Suprapubic skin (tissue), 4 donors: ENCODE data around the gene COQ10A. TPM values are rescaled to one million over a fixed set of nuclear protein-coding genes. Genes with fewer than 3 reads are reported as not detected.
"Not testable (repeated sequence)": the region's sequence is repeated elsewhere in the genome, so short reads cannot be mapped to it uniquely, and the experiment has no call there.

Experiments
- DNase-seq, 2 donors: peaks; one replicate each; pipeline ENCODE4 v3.0.0-alpha.2; 2019; ENCODE audit warnings: low spot score in 2 of 2
- H3K27ac ChIP-seq: fragments of 200-600 bp; sonication (generic); one replicate; pipeline ENCODE4 v1.5.1; 2019
- H3K27me3 ChIP-seq: fragments of 200-600 bp; sonication (generic); one replicate; pipeline ENCODE4 v1.5.1; 2019
- H3K36me3 ChIP-seq: fragments of 200-600 bp; sonication (generic); one replicate; pipeline ENCODE4 v1.5.1; 2019
- H3K4me1 ChIP-seq: fragments of 200-600 bp; sonication (generic); one replicate; pipeline ENCODE4 v1.5.1; 2019
- H3K4me3 ChIP-seq: fragments of 200-600 bp; sonication (generic); one replicate; pipeline ENCODE4 v1.5.1; 2019; ENCODE audit warnings: mild to moderate bottlenecking
- H3K9me3 ChIP-seq: fragments of 200-600 bp; sonication (generic); one replicate; pipeline ENCODE4 v1.5.1; 2019
- CTCF ChIP-seq, 2 donors: fragments of 200-600 bp in 1 of 2; fragments of 450-650 bp in 1 of 2; sonication (generic) in 1 of 2; IDR thresholded peaks; one replicate each; pipeline ENCODE4 v1.5.1; 2016 to 2019; ENCODE audit warnings: antibody characterized with exemption in 2 of 2, mild to moderate bottlenecking in 1 of 2, moderate library complexity in 1 of 2
- EP300 ChIP-seq: sonication (generic); formaldehyde crosslinking; IDR thresholded peaks from one replicate; pipeline ENCODE4 v1.6.1; 2017; ENCODE audit warnings: antibody characterized with exemption
- POLR2A ChIP-seq, 2 donors: fragments of 450-650 bp; IDR thresholded peaks; one replicate each; pipeline ENCODE4 v1.6.1; 2017; ENCODE audit warnings: antibody characterized with exemption in 2 of 2, mild to moderate bottlenecking in 2 of 2, moderate library complexity in 2 of 2
- POLR2AphosphoS5 ChIP-seq, 3 donors: sonication (generic); formaldehyde crosslinking; IDR thresholded peaks; one replicate each; pipeline ENCODE4 v1.6.1; 2017; ENCODE audit warnings: antibody characterized with exemption in 3 of 3
- WGBS: methylation state at CpG from one replicate; pipeline ENCODE4 v1.1.5; 2018; 5-methylcytosine and 5-hydroxymethylcytosine counted together
- total RNA-seq, 4 donors: library from RNA; depleted of rRNA; stranded (reverse); fragments of >200 nt; gene quantifications; one replicate each; pipeline ENCODE4 v1.1.0, GENCODE V29; 2016

COQ10A gene
- total RNA-seq, 4 donors from 2014 or later = 3.4 to 17.0 (median 7.6) TPM

GRCh38 chr12:56282030-56282429, 15.3 kb downstream of the COQ10A start:
- no peak for DNase-seq
- Histone ChIP-seq H3K9me3 (no peaks in the 10 kb centered on the region), H3K27me3 (no peaks in the 10 kb centered on the region), H3K36me3 (peaks cover 91% of the 10 kb centered on the region), H3K4me3 (no peak overlapping the region), H3K27ac (no peak overlapping the region), H3K4me1 (peaks cover 6% of the 10 kb centered on the region)
- 90% methylated on average over 6 of the region's 6 CpGs for WGBS
- TF ChIP-seq CTCF (IDR thresholded peaks at IDR 0.05) = no peak
- no peak for TF ChIP-seq POLR2AphosphoS5 (IDR thresholded peaks at IDR 0.05)
- TF ChIP-seq EP300 = no peak
- no peak for TF ChIP-seq POLR2A (IDR thresholded peaks at IDR 0.05)

- Histone ChIP-seq H3K4me3 (no peak overlapping the region), H3K27ac (no peak overlapping the region), H3K27me3 (no peaks in the 10 kb centered on the region), H3K36me3 (peaks cover 86% of the 10 kb centered on the region), H3K4me1 (peaks cover 6% of the 10 kb centered on the region), H3K9me3 (no peaks in the 10 kb centered on the region)
- TF ChIP-seq POLR2A (IDR thresholded peaks at IDR 0.05) (no peak), EP300 (no peak), CTCF (IDR thresholded peaks at IDR 0.05) (no peak), POLR2AphosphoS5 (IDR thresholded peaks at IDR 0.05) (no peak)
- WGBS = 100% methylated on average over 2 of the region's 2 CpGs
- no peak for DNase-seq
Observed at GRCh38 chr12:56282579-56282978, 15.8 kb downstream of the COQ10A start.

- not testable (repeated sequence) for H3K4me1 ChIP-seq, H3K27me3 ChIP-seq, H3K27ac ChIP-seq, H3K4me3 ChIP-seq, H3K9me3 ChIP-seq, DNase-seq
- peaks cover 70% of the 10 kb centered on the region for H3K36me3 ChIP-seq
- 90% methylated on average over 5 of the region's 5 CpGs for WGBS
Observed at GRCh38 chr12:56284263-56284662, 17.5 kb downstream of the COQ10A start.

GRCh38 chr12:56286044-56286830, 19.5 kb downstream of the COQ10A start:
- 70% methylated on average over 4 of the region's 4 CpGs for WGBS
- Histone ChIP-seq H3K4me1 (peaks cover 13% of the 10 kb centered on the region), H3K27ac (no peak overlapping the region), H3K27me3 (no peaks in the 10 kb centered on the region), H3K9me3 (no peaks in the 10 kb centered on the region), H3K36me3 (peaks cover 57% of the 10 kb centered on the region), H3K4me3 (no peak overlapping the region)
- no peak for DNase-seq
- TF ChIP-seq POLR2A (IDR thresholded peaks at IDR 0.05) (no peak), EP300 (no peak), CTCF (IDR thresholded peaks at IDR 0.05) (no peak), POLR2AphosphoS5 (IDR thresholded peaks at IDR 0.05) (no peak)

GRCh38 chr12:56288705-56289387, 22.1 kb downstream of the COQ10A start:
- no peaks in the 10 kb centered on the region for H3K27me3 ChIP-seq
- TF ChIP-seq EP300 = no peak
- no peak overlapping the region for H3K4me3 ChIP-seq
- peaks cover 36% of the 10 kb centered on the region for H3K36me3 ChIP-seq
- 84% methylated on average over 3 of the region's 3 CpGs for WGBS
- H3K4me1 ChIP-seq = peaks cover 24% of the 10 kb centered on the region
- DNase-seq = no peak
- no peaks in the 10 kb centered on the region for H3K9me3 ChIP-seq
- no peak overlapping the region for H3K27ac ChIP-seq

- no peaks in the 10 kb centered on the region for H3K9me3 ChIP-seq
- H3K27me3 ChIP-seq = no peaks in the 10 kb centered on the region
- TF ChIP-seq CTCF (IDR thresholded peaks at IDR 0.05) (no peak), POLR2AphosphoS5 (IDR thresholded peaks at IDR 0.05) (no peak), POLR2A (IDR thresholded peaks at IDR 0.05) (no peak), EP300 (no peak)
- no peak overlapping the region for H3K4me3 ChIP-seq
- 81% methylated on average over 5 of the region's 5 CpGs for WGBS
- peaks cover 44% of the 10 kb centered on the region for H3K4me1 ChIP-seq
- no peak for DNase-seq
- peaks cover 11% of the 10 kb centered on the region for H3K36me3 ChIP-seq
- H3K27ac ChIP-seq = no peak overlapping the region
Observed at GRCh38 chr12:56293795-56294194, 27.1 kb downstream of the COQ10A start.
